ENCODE results near the gene IGSF11. TPM values are rescaled to one million over a fixed set of nuclear protein-coding genes. Genes with fewer than 3 reads are reported as not detected.

Gene IGSF11
- total RNA-seq, 2 donors from 2014 or later = 3.9 to 6.0 TPM

GRCh38 chr3:118912188-118912587, 122.5 kb downstream of the IGSF11 start:
- no peak overlapping the region for H3K4me3 ChIP-seq (ENCODE audit: low read length)
- no peaks in the 10 kb centered on the region for H3K36me3 ChIP-seq (ENCODE audit: control insufficient read depth, insufficient read depth, low read length)
- no peaks in the 10 kb centered on the region for H3K9me3 Mint-ChIP-seq
- no peaks in the 10 kb centered on the region for H3K9me3 ChIP-seq (ENCODE audit: control insufficient read depth, low read length)
- H3K27ac ChIP-seq (ENCODE audit: low read depth, low read length) = no peak overlapping the region
- no peak for DNase-seq
- no peak for TF ChIP-seq CTCF (conservative IDR thresholded peaks at IDR 0.05)
- no peaks in the 10 kb centered on the region for H3K27me3 ChIP-seq (ENCODE audit: control insufficient read depth, insufficient read depth, low read length, poor library complexity, severe bottlenecking)
- no peak overlapping the region for H3K27ac Mint-ChIP-seq
- no peaks in the 10 kb centered on the region for H3K4me1 Mint-ChIP-seq
- no peak overlapping the region for H3K4me3 Mint-ChIP-seq
- H3K9ac ChIP-seq (ENCODE audit: extremely low read depth, low read length, poor library complexity, severe bottlenecking) = no peak overlapping the region
- no peaks in the 10 kb centered on the region for H3K4me1 ChIP-seq (ENCODE audit: control insufficient read depth, insufficient read depth, low read length)
- H3K36me3 Mint-ChIP-seq (ENCODE audit: low read depth) = no peaks in the 10 kb centered on the region
- no peaks in the 10 kb centered on the region for H3K27me3 Mint-ChIP-seq (ENCODE audit: insufficient read depth)
- 71 to 90% methylated on average over 1 to 3 of the region's 3 CpGs for WGBS, 2 experiments (ENCODE audit: insufficient coverage in 1 of 2, insufficient read length in 1 of 2)

GRCh38 chr3:118910332-118910731, 124.3 kb downstream of the IGSF11 start:
- Histone ChIP-seq H3K27me3 (ENCODE audit: control insufficient read depth, insufficient read depth, low read length, poor library complexity, severe bottlenecking) (no peaks in the 10 kb centered on the region), H3K4me3 (ENCODE audit: low read length) (no peak overlapping the region), H3K4me1 (ENCODE audit: control insufficient read depth, insufficient read depth, low read length) (no peaks in the 10 kb centered on the region), H3K9me3 (ENCODE audit: control insufficient read depth, low read length) (no peaks in the 10 kb centered on the region), H3K27ac (ENCODE audit: low read depth, low read length) (no peak overlapping the region), H3K36me3 (ENCODE audit: control insufficient read depth, insufficient read depth, low read length) (no peaks in the 10 kb centered on the region), H3K9ac (ENCODE audit: extremely low read depth, low read length, poor library complexity, severe bottlenecking) (no peak overlapping the region)
- Mint-ChIP-seq H3K36me3 (ENCODE audit: low read depth) (no peaks in the 10 kb centered on the region), H3K27ac (no peak overlapping the region), H3K9me3 (no peaks in the 10 kb centered on the region), H3K4me3 (no peak overlapping the region), H3K27me3 (ENCODE audit: insufficient read depth) (no peaks in the 10 kb centered on the region), H3K4me1 (no peaks in the 10 kb centered on the region)
- WGBS, 2 experiments (ENCODE audit: insufficient coverage in 1 of 2, insufficient read length in 1 of 2) = 86 to 93% methylated on average over 3 of the region's 3 CpGs
- no peak for DNase-seq
- TF ChIP-seq CTCF (conservative IDR thresholded peaks at IDR 0.05) = no peak

GRCh38 chr3:118909763-118910162, 124.9 kb downstream of the IGSF11 start:
- no peak for DNase-seq
- no peaks in the 10 kb centered on the region for H3K9me3 Mint-ChIP-seq

More at GRCh38 chr3:118909763-118910162, 124.9 kb downstream of the IGSF11 start:
- Histone ChIP-seq H3K9me3 (ENCODE audit: control insufficient read depth, low read length) (no peaks in the 10 kb centered on the region), H3K4me1 (ENCODE audit: control insufficient read depth, insufficient read depth, low read length) (no peaks in the 10 kb centered on the region), H3K27me3 (ENCODE audit: control insufficient read depth, insufficient read depth, low read length, poor library complexity, severe bottlenecking) (no peaks in the 10 kb centered on the region), H3K27ac (ENCODE audit: low read depth, low read length) (no peak overlapping the region), H3K4me3 (ENCODE audit: low read length) (no peak overlapping the region), H3K36me3 (ENCODE audit: control insufficient read depth, insufficient read depth, low read length) (no peaks in the 10 kb centered on the region), H3K9ac (ENCODE audit: extremely low read depth, low read length, poor library complexity, severe bottlenecking) (no peak overlapping the region)
- H3K4me1 Mint-ChIP-seq = no peaks in the 10 kb centered on the region
- TF ChIP-seq CTCF (conservative IDR thresholded peaks at IDR 0.05) = no peak
- H3K27ac Mint-ChIP-seq = no peak overlapping the region
- no peaks in the 10 kb centered on the region for H3K36me3 Mint-ChIP-seq (ENCODE audit: low read depth)
- H3K27me3 Mint-ChIP-seq (ENCODE audit: insufficient read depth) = no peaks in the 10 kb centered on the region
- H3K4me3 Mint-ChIP-seq = no peak overlapping the region
